ENCODE results near the gene ARHGEF17.

Gene ARHGEF17

GRCh38 chr11:73334384-73335203 is 26.5 kb downstream of the ARHGEF17 start:
- DNase-seq, result no peak

GRCh38 chr11:73335204-73335923 is 27.3 kb downstream of the ARHGEF17 start:
- peak; percentile 81 to 82 for DNase-seq

- DNase-seq, result no peak
Measured at GRCh38 chr11:73337846-73338245, 29.8 kb downstream of the ARHGEF17 start.

- no peak for DNase-seq
Measured at GRCh38 chr11:73338279-73338678, 30.2 kb downstream of the ARHGEF17 start.

GRCh38 chr11:73340164-73340563 is 32.1 kb downstream of the ARHGEF17 start:
- no peak for DNase-seq

GRCh38 chr11:73342633-73343032 is 34.6 kb downstream of the ARHGEF17 start:
- no peak for DNase-seq

- no peak for DNase-seq
Measured at GRCh38 chr11:73343076-73343873, 35.2 kb downstream of the ARHGEF17 start.

GRCh38 chr11:73344191-73344607 is 36.1 kb downstream of the ARHGEF17 start:
- DNase-seq, result no peak

GRCh38 chr11:73345481-73346160 is 37.5 kb downstream of the ARHGEF17 start:
- DNase-seq, result no peak

- no peak for DNase-seq
Measured at GRCh38 chr11:73346186-73346935, 38.3 kb downstream of the ARHGEF17 start.

- no peak for DNase-seq
Measured at GRCh38 chr11:73347067-73347466, 39.0 kb downstream of the ARHGEF17 start.

- no peak for DNase-seq
Measured at GRCh38 chr11:73348838-73349237, 40.8 kb downstream of the ARHGEF17 start.

GRCh38 chr11:73349633-73350032 is 41.6 kb downstream of the ARHGEF17 start:
- no peak for DNase-seq

GRCh38 chr11:73350908-73351636 is 43.0 kb downstream of the ARHGEF17 start:
- peak; percentile 39 to 47 for DNase-seq

- no peak for DNase-seq
Measured at GRCh38 chr11:73353422-73353821, 45.3 kb downstream of the ARHGEF17 start.

- DNase-seq, result no peak
Measured at GRCh38 chr11:73355109-73355508, 47.0 kb downstream of the ARHGEF17 start.

GRCh38 chr11:73356979-73357860 is 49.1 kb downstream of the ARHGEF17 start:
- DNase-seq, result no peak

- DNase-seq, result no peak
Measured at GRCh38 chr11:73358071-73358470, 50.0 kb downstream of the ARHGEF17 start.

GRCh38 chr11:73359341-73359740 is 51.3 kb downstream of the ARHGEF17 start:
- no peak for DNase-seq
